Neural progenitor cell (in vitro differentiated cells): ENCODE measurements around the gene MFAP5.

Source experiments
- CTCF ChIP-seq: fragments of 200-600 bp; sonication (generic); IDR thresholded peaks from 2 replicates; pipeline ENCODE4 v1.5.1; 2017; ENCODE audit warnings: antibody characterized with exemption, mild to moderate bottlenecking
- EZH2 ChIP-seq: fragments of 200-600 bp; sonication (generic); IDR thresholded peaks from 2 replicates; pipeline ENCODE4 v1.6.1; 2017; ENCODE audit warnings: antibody characterized with exemption, mild to moderate bottlenecking, moderate library complexity
- EZH2phosphoT487 ChIP-seq: fragments of 200-600 bp; sonication (generic); IDR thresholded peaks from 2 replicates; pipeline ENCODE4 v1.6.1; 2017; ENCODE audit warnings: antibody characterized with exemption

GRCh38 chr12:8695116-8695515 is 32.5 kb upstream of the MFAP5 start:
- TF ChIP-seq CTCF (no peak), EZH2phosphoT487 (no peak), EZH2 (no peak)
